Hematopoietic multipotent progenitor cell treated with erythropoietin and hydrocortisone succinate and interleukin-3 and kit ligand, for 8 days (in vitro differentiated cells): ENCODE measurements around the gene KCNMA1.
A peak's percentile ranks its signal among the peaks of the same experiment; 100 is the strongest.

Experiments used
- DNase-seq: peaks from one replicate; pipeline ENCODE4 v3.0.0-alpha.2; 2015

The KCNMA1 gene

GRCh38 chr10:76990561-76990960, 647.0 kb downstream of the KCNMA1 start:
- DNase-seq = no peak

GRCh38 chr10:76984559-76985443, 652.8 kb downstream of the KCNMA1 start:
- peak; percentile 68 for DNase-seq

DNA sequence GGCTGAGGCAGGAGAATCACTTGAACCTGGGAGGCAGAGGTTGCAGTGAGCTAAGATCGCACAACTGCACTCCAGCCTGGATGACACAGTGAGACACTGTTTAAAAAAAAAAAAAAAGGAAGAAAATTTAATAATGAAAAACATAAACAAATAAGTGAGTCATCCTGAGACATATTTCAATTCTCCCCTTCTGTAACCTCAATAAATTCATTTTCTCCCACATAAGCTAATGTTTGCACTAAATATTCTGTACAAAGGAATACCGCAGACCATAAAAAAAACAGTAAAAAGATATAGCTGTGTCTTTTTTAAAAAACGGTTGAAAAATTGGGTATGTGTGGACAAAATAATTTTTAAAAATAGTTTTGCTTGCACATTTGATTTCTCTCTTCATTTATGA, 654.0 kb downstream of the KCNMA1 start:
- no peak for DNase-seq

GRCh38 chr10:76982671-76983070, 654.9 kb downstream of the KCNMA1 start:
- DNase-seq = no peak

GRCh38 chr10:76981251-76981650, 656.4 kb downstream of the KCNMA1 start:
- no peak for DNase-seq

- no peak for DNase-seq
Observed at GRCh38 chr10:76977901-76978300, 659.7 kb downstream of the KCNMA1 start.

- DNase-seq = no peak
Observed at GRCh38 chr10:76977046-76977445, 660.6 kb downstream of the KCNMA1 start.

DNA sequence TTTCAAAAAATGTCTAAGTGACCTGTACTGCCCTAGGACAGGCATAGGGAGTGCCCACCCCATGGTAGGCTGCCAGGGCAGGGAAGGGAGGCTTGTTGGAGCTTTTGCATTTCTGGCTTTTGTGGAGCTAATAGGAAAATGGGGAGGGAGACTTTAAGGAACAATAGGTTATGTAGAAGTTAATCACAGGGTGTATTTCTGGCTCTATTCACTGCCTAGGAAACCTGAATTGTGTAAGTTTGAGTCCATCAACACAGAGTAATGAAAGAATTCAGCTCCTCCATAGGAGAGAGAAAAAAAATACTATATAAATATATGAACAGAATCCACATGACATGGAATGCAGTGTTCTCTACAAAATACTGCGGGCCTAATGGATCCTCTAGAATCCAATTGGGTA, 661.5 kb downstream of the KCNMA1 start:
- DNase-seq = no peak

GRCh38 chr10:76975126-76975525, 662.5 kb downstream of the KCNMA1 start:
- DNase-seq = no peak

GRCh38 chr10:76974017-76974691, 663.5 kb downstream of the KCNMA1 start:
- no peak for DNase-seq

DNA sequence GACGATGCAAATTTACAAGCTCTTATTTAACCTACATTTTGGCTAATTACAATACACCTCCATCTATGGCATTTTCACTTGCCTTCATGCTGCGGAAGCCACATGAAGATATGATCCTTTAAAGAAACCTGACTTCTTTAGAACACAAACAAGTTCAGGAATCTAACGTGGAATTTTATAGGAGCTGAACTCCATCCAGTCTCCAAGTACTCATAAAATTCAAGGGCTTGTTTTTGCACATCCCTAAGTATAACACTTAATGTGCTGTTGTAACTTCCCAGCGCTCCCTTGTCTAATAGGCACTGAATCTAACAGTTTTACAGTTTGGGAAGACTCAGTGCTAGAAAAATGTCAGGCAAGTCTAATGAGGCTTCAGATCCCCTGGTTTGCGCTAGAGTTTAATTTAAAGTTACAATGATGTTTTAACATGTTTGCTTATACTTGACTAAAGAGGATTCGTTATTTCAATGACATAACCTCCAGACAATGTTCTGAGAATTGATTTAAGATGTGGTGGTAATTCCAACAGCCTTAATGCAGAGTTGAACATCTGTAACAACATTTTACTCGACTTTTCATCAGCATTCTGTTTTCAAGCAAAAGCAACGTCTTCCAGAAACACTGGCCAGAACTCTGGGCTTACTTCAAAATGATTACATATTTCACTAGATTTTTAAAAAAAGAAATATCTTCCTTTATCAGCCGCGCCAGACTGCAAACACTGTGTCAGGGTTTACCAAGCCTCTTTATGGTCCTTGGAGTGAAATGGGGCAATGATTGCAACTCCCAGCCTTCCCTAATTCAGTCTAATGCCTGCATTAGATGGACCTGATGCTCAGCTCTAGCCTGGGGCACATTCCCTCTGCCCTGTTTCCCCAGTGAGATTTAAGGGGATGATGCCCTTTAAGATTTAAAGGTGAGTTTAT, 664.3 kb downstream of the KCNMA1 start:
- DNase-seq = no peak

- DNase-seq = no peak
Observed at GRCh38 chr10:76972541-76972940, 665.1 kb downstream of the KCNMA1 start.

DNA sequence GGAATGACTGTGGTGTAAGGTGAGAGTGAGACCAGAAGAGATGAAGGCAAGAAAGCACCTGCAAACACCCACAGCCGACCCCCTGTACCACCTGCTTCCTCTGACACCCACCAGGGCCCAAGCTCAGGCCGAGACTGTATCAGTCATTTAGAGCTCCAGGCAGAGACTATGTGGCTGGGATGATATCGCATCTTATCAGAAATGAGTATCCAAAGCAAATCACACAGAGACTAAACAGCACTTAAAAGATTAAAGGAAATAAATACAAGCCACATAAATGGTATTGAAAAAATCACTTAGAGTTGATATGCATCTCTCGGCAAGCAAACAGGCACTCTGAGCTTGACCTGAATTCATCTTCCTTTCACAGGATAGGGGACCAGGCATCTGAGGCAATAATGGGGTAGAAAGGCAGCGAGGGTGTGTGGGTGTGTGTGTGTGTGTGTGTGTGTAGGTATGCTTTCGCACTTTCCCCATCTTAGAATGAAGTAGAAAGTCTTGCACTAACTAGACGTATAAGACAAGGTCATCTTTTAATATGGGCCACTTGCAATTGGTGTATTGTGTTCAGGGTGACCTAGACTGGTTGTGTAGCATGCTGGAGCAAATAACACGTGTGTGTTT, 665.9 kb downstream of the KCNMA1 start:
- DNase-seq = no peak

- DNase-seq = no peak
Observed at GRCh38 chr10:76970711-76971519, 666.7 kb downstream of the KCNMA1 start.

- DNase-seq = no peak
Observed at GRCh38 chr10:76969366-76969948, 668.2 kb downstream of the KCNMA1 start.

DNA sequence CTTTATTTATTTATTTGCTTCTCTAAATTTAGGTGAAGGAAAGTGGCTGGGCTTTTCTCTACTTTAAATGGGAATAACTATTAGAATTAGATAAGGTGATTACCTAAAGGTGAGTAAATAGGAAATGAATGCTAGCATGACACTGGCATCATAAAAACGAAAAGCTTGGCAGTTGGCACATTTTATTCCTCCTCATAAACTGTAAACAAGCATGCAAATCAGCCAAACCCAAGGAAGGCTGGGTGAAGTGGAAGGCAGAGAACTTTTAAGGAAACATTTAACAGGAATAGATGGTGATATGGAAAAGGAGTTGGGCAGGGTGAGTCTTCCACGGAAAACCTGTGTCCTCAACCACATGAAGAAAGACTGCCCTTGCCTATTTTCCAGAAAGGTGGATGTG, 669.1 kb downstream of the KCNMA1 start:
- DNase-seq = no peak

DNA sequence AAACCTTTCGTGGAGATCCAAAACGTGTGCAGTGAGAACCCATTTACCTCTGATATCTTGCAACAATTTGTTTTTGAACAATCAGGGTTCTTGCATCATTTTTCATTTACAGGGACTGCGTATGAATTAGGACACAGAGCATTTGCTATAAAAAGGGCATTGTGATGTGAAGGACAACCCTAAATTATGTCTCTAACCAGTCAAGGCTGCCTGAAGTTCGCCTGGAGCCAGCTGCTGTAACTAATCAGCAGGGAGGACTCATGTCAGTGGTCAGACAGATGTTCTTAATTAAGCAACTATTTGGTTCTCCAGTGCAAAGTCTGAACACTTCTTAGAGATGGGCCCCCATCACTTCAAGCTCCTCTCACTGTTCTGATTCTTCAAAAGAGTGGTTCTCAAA, 674.8 kb downstream of the KCNMA1 start:
- no peak for DNase-seq

- no peak for DNase-seq
Observed at GRCh38 chr10:76961841-76962240, 675.8 kb downstream of the KCNMA1 start.

- no peak for DNase-seq
Observed at GRCh38 chr10:76959111-76959510, 678.5 kb downstream of the KCNMA1 start.

DNA sequence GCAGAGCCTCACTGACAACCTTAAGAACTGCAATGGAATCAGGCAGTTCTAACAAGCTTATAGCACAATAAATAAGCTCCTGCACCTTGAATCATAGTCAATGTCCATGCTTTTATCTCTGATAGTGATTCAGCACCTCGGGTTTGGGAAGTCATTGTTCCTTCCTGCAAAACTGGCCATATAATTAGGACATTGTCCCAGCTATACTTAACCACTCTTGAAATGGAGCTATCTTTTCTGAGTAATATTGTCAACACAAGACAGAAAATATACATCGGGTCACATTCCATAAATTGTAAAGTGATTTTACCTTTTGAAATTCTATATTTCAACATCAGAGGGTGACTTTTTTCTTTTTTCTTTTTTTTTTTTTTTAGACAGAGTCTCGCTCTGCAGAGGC, 682.8 kb downstream of the KCNMA1 start:
- no peak for DNase-seq

DNA sequence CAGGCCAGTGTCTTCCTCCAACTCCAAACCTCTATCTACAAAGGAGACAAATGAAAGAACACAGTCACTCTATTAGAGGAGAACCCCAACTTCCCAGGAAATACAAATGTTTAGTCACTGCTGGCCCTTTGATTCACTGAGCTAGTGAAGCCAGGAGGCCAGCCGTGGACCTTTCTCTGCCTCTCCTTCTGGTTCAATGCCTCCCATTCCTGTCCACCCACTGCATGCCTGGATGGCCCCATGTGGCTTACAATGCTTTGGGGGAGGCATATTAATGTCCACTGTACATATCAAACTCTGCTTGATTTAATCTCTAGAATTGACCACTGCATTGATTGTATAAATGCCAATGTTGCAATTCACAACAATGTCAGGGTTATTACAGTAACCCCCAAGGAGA, 687.3 kb downstream of the KCNMA1 start:
- no peak for DNase-seq

GRCh38 chr10:76946270-76946669, 691.3 kb downstream of the KCNMA1 start:
- DNase-seq = no peak
